Central memory CD8-positive, alpha-beta T cell (primary cell): ENCODE measurements around the gene NPRL2.

Experiments used
- ATAC-seq: fragments of 150-1000 bp; cut with Tn5 transposase; replicated peaks from 2 replicates; pipeline ENCODE4 v1.10.0; 2022; ENCODE audit warnings: mild to moderate bottlenecking, moderate FRiP score, moderate number of reproducible peaks; ENCODE audit not compliant: poor library complexity, severe bottlenecking; ENCODE audit errors: extremely low read depth
- DNase-seq, 2 donors: peaks; one replicate each; pipeline ENCODE4 v3.0.0; 2021; ENCODE audit warnings: low spot score in 2 of 2
- H3K27ac Mint-ChIP-seq: one replicate; pipeline ENCODE4 v1.8.0; 2022; ENCODE audit warnings: low read depth, mild to moderate bottlenecking, moderate library complexity, mixed read lengths
- H3K27me3 Mint-ChIP-seq: one replicate; pipeline ENCODE4 v1.8.0; 2022; ENCODE audit warnings: mixed read lengths
- H3K36me3 Mint-ChIP-seq: one replicate; pipeline ENCODE4 v1.8.0; 2022; ENCODE audit warnings: mild to moderate bottlenecking, moderate library complexity, mixed read lengths; ENCODE audit not compliant: insufficient read depth
- H3K4me1 Mint-ChIP-seq: one replicate; pipeline ENCODE4 v1.8.0; 2022; ENCODE audit warnings: mixed read lengths
- H3K4me3 Mint-ChIP-seq: one replicate; pipeline ENCODE4 v1.8.0; 2022; ENCODE audit warnings: mild to moderate bottlenecking, moderate library complexity, mixed read lengths
- H3K9me3 Mint-ChIP-seq: one replicate; pipeline ENCODE4 v1.8.0; 2022; ENCODE audit warnings: mixed read lengths

NPRL2 gene

GRCh38 chr3:50302095-50303012 is 48.2 kb downstream of the NPRL2 start:
- no peak overlapping the region for H3K4me3 Mint-ChIP-seq
- DNase-seq (no peak), ATAC-seq (no peak)
- peaks cover 4% of the 10 kb centered on the region for H3K36me3 Mint-ChIP-seq
- H3K27ac Mint-ChIP-seq = no peak overlapping the region
- H3K4me1 Mint-ChIP-seq = peaks cover 26% of the 10 kb centered on the region
- H3K9me3 Mint-ChIP-seq = no peaks in the 10 kb centered on the region
- H3K27me3 Mint-ChIP-seq = no peaks in the 10 kb centered on the region

- ATAC-seq = no peak
- peak overlapping the region; percentile 96 for H3K27ac Mint-ChIP-seq
- peak overlapping the region; percentile 92 for H3K4me3 Mint-ChIP-seq
- DNase-seq = no peak
- H3K9me3 Mint-ChIP-seq = no peaks in the 10 kb centered on the region
- H3K4me1 Mint-ChIP-seq = peaks cover 26% of the 10 kb centered on the region
- no peaks in the 10 kb centered on the region for H3K27me3 Mint-ChIP-seq
- peaks cover 4% of the 10 kb centered on the region for H3K36me3 Mint-ChIP-seq
Observed at GRCh38 chr3:50300681-50301254, 49.8 kb downstream of the NPRL2 start.

- no peaks in the 10 kb centered on the region for H3K27me3 Mint-ChIP-seq
- H3K4me1 Mint-ChIP-seq = peaks cover 26% of the 10 kb centered on the region
- H3K36me3 Mint-ChIP-seq = peaks cover 4% of the 10 kb centered on the region
Observed at GRCh38 chr3:50299929-50300680, 50.5 kb downstream of the NPRL2 start.

GRCh38 chr3:50299638-50299928 is 51.0 kb downstream of the NPRL2 start:
- no peak for DNase-seq
- peaks cover 4% of the 10 kb centered on the region for H3K36me3 Mint-ChIP-seq
- no peaks in the 10 kb centered on the region for H3K9me3 Mint-ChIP-seq
- no peaks in the 10 kb centered on the region for H3K27me3 Mint-ChIP-seq
- H3K27ac Mint-ChIP-seq = peak overlapping the region; percentile 96
- ATAC-seq = no peak
- H3K4me3 Mint-ChIP-seq = peak overlapping the region; percentile 92
- H3K4me1 Mint-ChIP-seq = peaks cover 26% of the 10 kb centered on the region

More at GRCh38 chr3:50299929-50300680, 50.5 kb downstream of the NPRL2 start:
- ATAC-seq (no peak), DNase-seq (no peak)
- Mint-ChIP-seq H3K4me3 (peak overlapping the region; percentile 92), H3K9me3 (no peaks in the 10 kb centered on the region), H3K27ac (peak overlapping the region; percentile 96)

GRCh38 chr3:50298836-50299637 is 51.5 kb downstream of the NPRL2 start, which contains the start of the genes HYAL3 and NAA80:
TSS of gene HYAL3 (minus strand) at chr3:50299405. CDS start at chr3:50295602, 3,803 bp downstream.
TSS of gene NAA80 (minus strand) at chr3:50299405. CDS start at chr3:50297463, 1,942 bp downstream.
- peak; percentile 99 to 100 for DNase-seq
- peaks cover 2% of the 10 kb centered on the region for H3K36me3 Mint-ChIP-seq
- H3K27ac Mint-ChIP-seq = peak within 1 kb of the TSS; percentile 96
- H3K4me1 Mint-ChIP-seq = peaks cover 26% of the 10 kb centered on the region
- peak; percentile 86 for ATAC-seq
- peak within 1 kb of the TSS; percentile 92 for H3K4me3 Mint-ChIP-seq
- H3K9me3 Mint-ChIP-seq = no peaks in the 10 kb centered on the region
- no peaks in the 10 kb centered on the region for H3K27me3 Mint-ChIP-seq

GRCh38 chr3:50297896-50298725 is 52.5 kb downstream of the NPRL2 start:
- no peak for ATAC-seq
- Mint-ChIP-seq H3K4me3 (peak overlapping the region; percentile 92), H3K9me3 (no peaks in the 10 kb centered on the region), H3K27me3 (no peaks in the 10 kb centered on the region), H3K4me1 (peaks cover 28% of the 10 kb centered on the region), H3K27ac (peak overlapping the region; percentile 96), H3K36me3 (peaks cover 2% of the 10 kb centered on the region)
- DNase-seq = no peak

GRCh38 chr3:50297384-50297775 is 53.2 kb downstream of the NPRL2 start:
- H3K4me3 Mint-ChIP-seq = no peak overlapping the region
- no peak overlapping the region for H3K27ac Mint-ChIP-seq

More at GRCh38 chr3:50297384-50297775, 53.2 kb downstream of the NPRL2 start:
- DNase-seq (no peak), ATAC-seq (no peak)
- peaks cover 5% of the 10 kb centered on the region for H3K36me3 Mint-ChIP-seq
- H3K9me3 Mint-ChIP-seq = no peaks in the 10 kb centered on the region
- peaks cover 31% of the 10 kb centered on the region for H3K4me1 Mint-ChIP-seq
- H3K27me3 Mint-ChIP-seq = no peaks in the 10 kb centered on the region
